Ishikawa (cell line): ENCODE data around the gene GRIN2A.

Experiments
- CEBPB ChIP-seq: IDR thresholded peaks from 2 replicates; pipeline ENCODE4 v1.6.1; 2012
- CREB1 ChIP-seq: IDR thresholded peaks from 2 replicates; pipeline ENCODE4 v1.6.1; 2012; ENCODE audit warnings: low read depth
- EGR1 ChIP-seq: IDR thresholded peaks from 2 replicates; pipeline ENCODE4 v1.6.1; 2012
- EP300 ChIP-seq: IDR thresholded peaks from 2 replicates; pipeline ENCODE4 v1.6.1; 2012; ENCODE audit warnings: borderline replicate concordance
- FOXM1 ChIP-seq: IDR thresholded peaks from 2 replicates; pipeline ENCODE4 v1.6.1; 2012; ENCODE audit warnings: low read depth, borderline replicate concordance
- MAX ChIP-seq: IDR thresholded peaks from 2 replicates; pipeline ENCODE4 v1.6.1; 2012
- NFIC ChIP-seq: IDR thresholded peaks from 2 replicates; pipeline ENCODE4 v1.6.1; 2012
- RAD21 ChIP-seq: IDR thresholded peaks from 2 replicates; pipeline ENCODE4 v1.6.1; 2012; ENCODE audit warnings: low read depth
- REST ChIP-seq: IDR thresholded peaks from 2 replicates; pipeline ENCODE4 v1.6.1; 2012; ENCODE audit warnings: low read depth, mild to moderate bottlenecking
- TAF1 ChIP-seq: IDR thresholded peaks from 2 replicates; pipeline ENCODE4 v1.6.1; 2012; ENCODE audit warnings: low read depth, mild to moderate bottlenecking
- TCF12 ChIP-seq: IDR thresholded peaks from 2 replicates; pipeline ENCODE4 v1.6.1; 2012; ENCODE audit warnings: low read depth
- TEAD4 ChIP-seq: IDR thresholded peaks from 2 replicates; pipeline ENCODE4 v1.6.1; 2012
- USF1 ChIP-seq: IDR thresholded peaks from 2 replicates; pipeline ENCODE4 v1.6.1; 2012
- YY1 ChIP-seq: IDR thresholded peaks from 2 replicates; pipeline ENCODE4 v1.6.1; 2012; ENCODE audit warnings: low read depth
- ZBTB7A ChIP-seq: IDR thresholded peaks from 2 replicates; pipeline ENCODE4 v1.6.1; 2012; ENCODE audit warnings: low read depth

The GRIN2A gene

GRCh38 chr16:9816644-9817043 lies 365.6 kb downstream of the GRIN2A start:
- TF ChIP-seq EGR1 (no peak), ZBTB7A (no peak)

- TF ChIP-seq EGR1 (no peak), TCF12 (no peak), RAD21 (no peak), CEBPB (no peak), REST (no peak), EP300 (no peak), FOXM1 (no peak), TAF1 (no peak), USF1 (no peak), CREB1 (no peak)
Measured at GRCh38 chr16:9813665-9814064, 368.6 kb downstream of the GRIN2A start.

- TF ChIP-seq USF1 (no peak), TEAD4 (no peak), CEBPB (no peak), EP300 (no peak), REST (no peak), TCF12 (no peak), MAX (no peak), EGR1 (no peak)
Measured at GRCh38 chr16:9808210-9808609, 374.0 kb downstream of the GRIN2A start.

- TF ChIP-seq EGR1 = no peak
- no peak for TF ChIP-seq TCF12
- no peak for TF ChIP-seq FOXM1
- TF ChIP-seq TEAD4 = no peak
- TF ChIP-seq NFIC = no peak
- no peak for TF ChIP-seq TAF1
- TF ChIP-seq MAX = no peak
- no peak for TF ChIP-seq USF1
- no peak for TF ChIP-seq CREB1
- TF ChIP-seq RAD21 = no peak
- TF ChIP-seq EP300 = no peak
- TF ChIP-seq REST = no peak
- no peak for TF ChIP-seq ZBTB7A
- no peak for TF ChIP-seq YY1
- TF ChIP-seq CEBPB = no peak
Measured at GRCh38 chr16:9807302-9807701, 374.9 kb downstream of the GRIN2A start.

- TF ChIP-seq TCF12 (no peak), EGR1 (no peak)
Measured at GRCh38 chr16:9805109-9805508, 377.1 kb downstream of the GRIN2A start.
